ENCODE measurements around the gene RHBDL3. TPM values are rescaled to one million over a fixed set of nuclear protein-coding genes. Genes with fewer than 3 reads are reported as not detected.

The RHBDL3 gene
- total and polyA plus RNA-seq, 2 donors (not counting 1 experiment from before 2014, with no cell fraction given), result not detected

DNA sequence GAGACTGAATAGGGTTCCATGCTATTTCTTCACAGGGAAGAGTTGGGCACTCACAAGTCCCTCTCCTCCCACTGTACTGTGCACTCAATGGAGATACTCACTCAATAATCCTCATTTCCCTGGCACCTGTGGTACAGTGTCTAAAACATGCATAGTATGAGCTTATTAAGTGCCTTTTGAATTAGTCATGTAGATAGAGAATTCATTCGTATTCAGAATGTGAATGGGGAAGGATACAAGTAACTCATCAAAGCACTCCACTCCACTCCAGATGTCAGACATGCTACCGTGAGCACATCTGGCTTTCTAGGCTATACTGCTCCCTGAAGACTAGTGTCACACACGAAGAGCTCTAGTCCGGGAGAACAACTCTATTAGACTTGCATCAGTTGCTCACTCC is 70.1 kb downstream of the RHBDL3 start:
- POLR2A ChIA-PET, result no interaction called here
- Histone ChIP-seq H3K4me1 (ENCODE audit: control insufficient read depth in 2 of 2, insufficient read depth in 2 of 2, low read length in 2 of 2) (no peaks in the 10 kb centered on the region), H3K9me3 (ENCODE audit: control extremely low read depth in 1 of 3, control insufficient read depth in 2 of 3, insufficient read depth in 1 of 3, low read length in 2 of 3) (no peaks in the 10 kb centered on the region), H3K9ac (ENCODE audit: low read length) (no peak overlapping the region), H3K27ac (ENCODE audit: low read length in 2 of 2) (no peak overlapping the region), H3K36me3 (replicated peaks in 1 of 2; ENCODE audit: control extremely low read depth in 1 of 2, control insufficient read depth in 1 of 2, extremely low read depth in 1 of 2, insufficient read depth in 2 of 2, low read length in 1 of 2) (peaks cover 0 to 20% of the 10 kb centered on the region in 2 experiments), H4K20me1 (ENCODE audit: control insufficient read depth, insufficient read depth, low read length, poor library complexity, severe bottlenecking) (no peaks in the 10 kb centered on the region), H3K79me2 (ENCODE audit: control insufficient read depth, insufficient read depth, low read length) (no peaks in the 10 kb centered on the region), H3K4me3 (ENCODE audit: control extremely low read depth in 1 of 5, extremely low read depth in 1 of 5, insufficient read depth in 1 of 5, low read depth in 2 of 5, low read length in 4 of 5) (no peak overlapping the region), H2AFZ (ENCODE audit: insufficient read depth, low read depth, low read length, poor library complexity, severe bottlenecking) (no peak overlapping the region), H3K4me2 (replicated peaks; ENCODE audit: low read depth, low read length, poor library complexity, severe bottlenecking) (no peak overlapping the region), H3K27me3 (replicated peaks in 1 of 4; ENCODE audit: control extremely low read depth in 1 of 4, control insufficient read depth in 3 of 4, insufficient read depth in 4 of 4, low read length in 3 of 4) (no peaks in the 10 kb centered on the region)
- no peaks in the 10 kb centered on the region for H3K27me3 Mint-ChIP-seq
- H3K4me3 Mint-ChIP-seq, result no peak overlapping the region
- ATAC-seq (ENCODE audit: low read depth) (no peak), DNase-seq (no peak)
- TF ChIP-seq, protein P1, sequence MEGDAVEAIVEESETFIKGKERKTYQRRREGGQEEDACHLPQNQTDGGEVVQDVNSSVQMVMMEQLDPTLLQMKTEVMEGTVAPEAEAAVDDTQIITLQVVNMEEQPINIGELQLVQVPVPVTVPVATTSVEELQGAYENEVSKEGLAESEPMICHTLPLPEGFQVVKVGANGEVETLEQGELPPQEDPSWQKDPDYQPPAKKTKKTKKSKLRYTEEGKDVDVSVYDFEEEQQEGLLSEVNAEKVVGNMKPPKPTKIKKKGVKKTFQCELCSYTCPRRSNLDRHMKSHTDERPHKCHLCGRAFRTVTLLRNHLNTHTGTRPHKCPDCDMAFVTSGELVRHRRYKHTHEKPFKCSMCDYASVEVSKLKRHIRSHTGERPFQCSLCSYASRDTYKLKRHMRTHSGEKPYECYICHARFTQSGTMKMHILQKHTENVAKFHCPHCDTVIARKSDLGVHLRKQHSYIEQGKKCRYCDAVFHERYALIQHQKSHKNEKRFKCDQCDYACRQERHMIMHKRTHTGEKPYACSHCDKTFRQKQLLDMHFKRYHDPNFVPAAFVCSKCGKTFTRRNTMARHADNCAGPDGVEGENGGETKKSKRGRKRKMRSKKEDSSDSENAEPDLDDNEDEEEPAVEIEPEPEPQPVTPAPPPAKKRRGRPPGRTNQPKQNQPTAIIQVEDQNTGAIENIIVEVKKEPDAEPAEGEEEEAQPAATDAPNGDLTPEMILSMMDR (IDR thresholded peaks at IDR 0.05), result no peak
- no peak for TF ChIP-seq EZH2 (IDR thresholded peaks at IDR 0.05; ENCODE audit: borderline replicate concordance, insufficient read depth, low read depth, low read length, poor library complexity, severe bottlenecking)
- peaks cover 2% of the 10 kb centered on the region for H3K4me1 Mint-ChIP-seq
- intact Hi-C loops (cut with micrococcal nuclease), result no loop called here
- CTCF ChIA-PET, result interaction anchor here (2.2 kb wide), 1 partner anchor 16 kb away, joined by 8 read pairs; no protein-coding TSS in a partner anchor
- no peaks in the 10 kb centered on the region for H3K9me3 Mint-ChIP-seq (ENCODE audit: insufficient read depth)
- WGBS (ENCODE audit: insufficient coverage), result 100% methylated on average over 1 of the region's 4 CpGs
- no peak overlapping the region for H3K27ac Mint-ChIP-seq

DNA sequence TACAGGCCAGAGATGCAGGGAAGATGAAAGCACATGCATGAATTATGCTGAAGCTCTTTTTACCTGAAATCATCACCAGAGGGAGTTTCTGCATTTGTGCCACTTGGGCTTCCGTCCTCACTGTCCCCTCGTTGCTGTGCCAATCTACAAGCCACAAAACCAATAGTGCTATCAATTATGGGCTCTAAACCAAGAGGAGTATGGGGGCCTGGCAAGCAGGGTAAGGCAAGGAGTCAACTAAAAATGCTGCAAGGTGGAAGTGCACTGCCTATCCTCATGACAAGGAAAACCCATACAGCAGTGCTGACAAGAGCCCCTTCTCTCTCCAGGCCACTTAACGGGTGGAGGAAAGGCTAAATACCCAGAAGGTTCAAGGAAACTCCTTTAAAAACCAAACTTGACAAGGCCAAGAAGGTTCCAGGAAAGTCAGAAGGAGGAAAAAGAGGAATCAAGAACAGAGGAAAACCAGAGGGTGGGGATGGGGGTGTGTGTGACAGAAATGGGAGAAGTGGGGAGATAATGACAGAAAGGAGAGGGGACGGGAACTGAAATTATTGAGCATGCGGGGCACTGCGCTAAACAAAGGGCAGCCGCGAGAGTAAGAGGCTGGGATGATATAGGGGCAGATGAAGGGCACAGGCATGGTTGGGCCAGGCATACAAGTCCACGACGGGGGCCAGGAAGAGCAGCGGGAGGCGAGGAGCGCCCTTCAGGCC is 75.7 kb downstream of the RHBDL3 start:
- ChIA-PET POLR2A (interaction anchor here (1.0 to 1.3 kb wide), 2 partner anchors 9 to 22 kb away, joined by 4 to 6 read pairs; no protein-coding TSS in a partner anchor), CTCF (interaction anchor here (1.6 kb wide), 1 partner anchor 10 kb away, joined by 4 read pairs; no protein-coding TSS in a partner anchor)
- Histone ChIP-seq H3K9ac (ENCODE audit: low read length) (peak overlapping the region; percentile 82), H2AFZ (ENCODE audit: insufficient read depth, low read depth, low read length, poor library complexity, severe bottlenecking) (peak overlapping the region; percentile 99), H3K4me3 (ENCODE audit: control extremely low read depth in 1 of 5, extremely low read depth in 1 of 5, insufficient read depth in 1 of 5, low read depth in 2 of 5, low read length in 4 of 5) (peak overlapping the region; percentile 57 to 73 (median 68)), H3K9me3 (ENCODE audit: control extremely low read depth in 1 of 3, control insufficient read depth in 2 of 3, insufficient read depth in 1 of 3, low read length in 2 of 3) (no peaks in the 10 kb centered on the region), H3K27ac (ENCODE audit: low read length in 2 of 2) (peak overlapping the region; percentile 50 to 90), H3K4me1 (ENCODE audit: control insufficient read depth in 2 of 2, insufficient read depth in 2 of 2, low read length in 2 of 2) (peaks cover 16 to 18% of the 10 kb centered on the region in 2 donors), H3K36me3 (replicated peaks in 1 of 2; ENCODE audit: control extremely low read depth in 1 of 2, control insufficient read depth in 1 of 2, extremely low read depth in 1 of 2, insufficient read depth in 2 of 2, low read length in 1 of 2) (peaks cover 0 to 9% of the 10 kb centered on the region in 2 experiments), H3K27me3 (replicated peaks in 1 of 4; ENCODE audit: control extremely low read depth in 1 of 4, control insufficient read depth in 3 of 4, insufficient read depth in 4 of 4, low read length in 3 of 4) (no peaks in the 10 kb centered on the region), H3K79me2 (ENCODE audit: control insufficient read depth, insufficient read depth, low read length) (no peaks in the 10 kb centered on the region), H3K4me2 (replicated peaks; ENCODE audit: low read depth, low read length, poor library complexity, severe bottlenecking) (peak overlapping the region; percentile 97), H4K20me1 (ENCODE audit: control insufficient read depth, insufficient read depth, low read length, poor library complexity, severe bottlenecking) (no peaks in the 10 kb centered on the region)
- intact Hi-C loops (cut with micrococcal nuclease), result loop anchor here (1.0 kb wide), 1 partner anchor 22 kb away; no protein-coding TSS in a partner anchor
- DNase-seq (peak; percentile 79), ATAC-seq (ENCODE audit: low read depth) (peak; percentile 46)
- peak overlapping the region; percentile 96 for H3K4me3 Mint-ChIP-seq
- H3K27me3 Mint-ChIP-seq, result no peaks in the 10 kb centered on the region
- H3K9me3 Mint-ChIP-seq (ENCODE audit: insufficient read depth), result no peaks in the 10 kb centered on the region
- H3K4me1 Mint-ChIP-seq, result peaks cover 25% of the 10 kb centered on the region
- TF ChIP-seq, protein P1 (IDR thresholded peaks at IDR 0.05), result peak; percentile 59
- no peak for TF ChIP-seq EZH2 (IDR thresholded peaks at IDR 0.05; ENCODE audit: borderline replicate concordance, insufficient read depth, low read depth, low read length, poor library complexity, severe bottlenecking)
- H3K27ac Mint-ChIP-seq, result peak overlapping the region; percentile 93
- WGBS (ENCODE audit: insufficient coverage), result 0% methylated on average over 10 of the region's 13 CpGs

All from B cell (primary cell).